GM12891 (cell line): ENCODE data around the gene ATXN7.

ENCODE experiments used
- DNase-seq: peaks from one replicate; pipeline ENCODE4 v3.0.0; 2011; ENCODE audit warnings: low spot score; ENCODE audit not compliant: insufficient read length
- FAIRE-seq: peaks from 2 replicates; lab custom pipeline; 2011; peaks lifted over from hg19 to GRCh38; lab: Jason Lieb, UNC
- POLR2A ChIP-seq: IDR thresholded peaks from 2 replicates; pipeline ENCODE4 v1.6.1; 2011; ENCODE audit warnings: low read depth, low read length, control low read depth
- POLR2AphosphoS5 ChIP-seq: IDR thresholded peaks from 2 replicates; pipeline ENCODE4 v1.6.1; 2011; ENCODE audit warnings: low read depth, low read length, control low read depth
- POU2F2 ChIP-seq: IDR thresholded peaks from 2 replicates; pipeline ENCODE4 v1.6.1; 2011; ENCODE audit warnings: low read depth, mild to moderate bottlenecking, control low read depth, low read length, moderate library complexity
- SPI1 ChIP-seq: IDR thresholded peaks from 2 replicates; pipeline ENCODE4 v1.6.1; 2011; ENCODE audit warnings: low read depth, low read length, control low read depth

The ATXN7 gene

GRCh38 chr3:64049832-64050231 is 186.2 kb downstream of the ATXN7 start:
- no peak for TF ChIP-seq SPI1
- no peak for TF ChIP-seq POU2F2
- TF ChIP-seq POLR2A, result no peak
- no peak for TF ChIP-seq POLR2AphosphoS5
- DNase-seq, result no peak
- no peak for FAIRE-seq
